Ishikawa (cell line): ENCODE results near the gene SFXN2.

Experiments
- CEBPB ChIP-seq: IDR thresholded peaks from 2 replicates; pipeline ENCODE4 v1.6.1; 2012
- CREB1 ChIP-seq: IDR thresholded peaks from 2 replicates; pipeline ENCODE4 v1.6.1; 2012; ENCODE audit warnings: low read depth
- EGR1 ChIP-seq: IDR thresholded peaks from 2 replicates; pipeline ENCODE4 v1.6.1; 2012
- EP300 ChIP-seq: IDR thresholded peaks from 2 replicates; pipeline ENCODE4 v1.6.1; 2012; ENCODE audit warnings: borderline replicate concordance
- FOXM1 ChIP-seq: IDR thresholded peaks from 2 replicates; pipeline ENCODE4 v1.6.1; 2012; ENCODE audit warnings: low read depth, borderline replicate concordance
- NFIC ChIP-seq: IDR thresholded peaks from 2 replicates; pipeline ENCODE4 v1.6.1; 2012
- RAD21 ChIP-seq: IDR thresholded peaks from 2 replicates; pipeline ENCODE4 v1.6.1; 2012; ENCODE audit warnings: low read depth
- TAF1 ChIP-seq: IDR thresholded peaks from 2 replicates; pipeline ENCODE4 v1.6.1; 2012; ENCODE audit warnings: low read depth, mild to moderate bottlenecking
- TCF12 ChIP-seq: IDR thresholded peaks from 2 replicates; pipeline ENCODE4 v1.6.1; 2012; ENCODE audit warnings: low read depth
- TEAD4 ChIP-seq: IDR thresholded peaks from 2 replicates; pipeline ENCODE4 v1.6.1; 2012
- YY1 ChIP-seq: IDR thresholded peaks from 2 replicates; pipeline ENCODE4 v1.6.1; 2012; ENCODE audit warnings: low read depth
- ZBTB7A ChIP-seq: IDR thresholded peaks from 2 replicates; pipeline ENCODE4 v1.6.1; 2012; ENCODE audit warnings: low read depth
- TF ChIP-seq, protein P1 (sequence below): IDR thresholded peaks from 2 replicates; pipeline ENCODE4 v1.6.1; 2012
- TF ChIP-seq, protein P2 (sequence below): IDR thresholded peaks from 2 replicates; pipeline ENCODE4 v1.6.1; 2012
- TF ChIP-seq, protein P3 (sequence below): IDR thresholded peaks from 2 replicates; pipeline ENCODE4 v1.6.1; 2012; ENCODE audit warnings: low read depth, mild to moderate bottlenecking

SFXN2 gene, protein sequence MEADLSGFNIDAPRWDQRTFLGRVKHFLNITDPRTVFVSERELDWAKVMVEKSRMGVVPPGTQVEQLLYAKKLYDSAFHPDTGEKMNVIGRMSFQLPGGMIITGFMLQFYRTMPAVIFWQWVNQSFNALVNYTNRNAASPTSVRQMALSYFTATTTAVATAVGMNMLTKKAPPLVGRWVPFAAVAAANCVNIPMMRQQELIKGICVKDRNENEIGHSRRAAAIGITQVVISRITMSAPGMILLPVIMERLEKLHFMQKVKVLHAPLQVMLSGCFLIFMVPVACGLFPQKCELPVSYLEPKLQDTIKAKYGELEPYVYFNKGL

DNA sequence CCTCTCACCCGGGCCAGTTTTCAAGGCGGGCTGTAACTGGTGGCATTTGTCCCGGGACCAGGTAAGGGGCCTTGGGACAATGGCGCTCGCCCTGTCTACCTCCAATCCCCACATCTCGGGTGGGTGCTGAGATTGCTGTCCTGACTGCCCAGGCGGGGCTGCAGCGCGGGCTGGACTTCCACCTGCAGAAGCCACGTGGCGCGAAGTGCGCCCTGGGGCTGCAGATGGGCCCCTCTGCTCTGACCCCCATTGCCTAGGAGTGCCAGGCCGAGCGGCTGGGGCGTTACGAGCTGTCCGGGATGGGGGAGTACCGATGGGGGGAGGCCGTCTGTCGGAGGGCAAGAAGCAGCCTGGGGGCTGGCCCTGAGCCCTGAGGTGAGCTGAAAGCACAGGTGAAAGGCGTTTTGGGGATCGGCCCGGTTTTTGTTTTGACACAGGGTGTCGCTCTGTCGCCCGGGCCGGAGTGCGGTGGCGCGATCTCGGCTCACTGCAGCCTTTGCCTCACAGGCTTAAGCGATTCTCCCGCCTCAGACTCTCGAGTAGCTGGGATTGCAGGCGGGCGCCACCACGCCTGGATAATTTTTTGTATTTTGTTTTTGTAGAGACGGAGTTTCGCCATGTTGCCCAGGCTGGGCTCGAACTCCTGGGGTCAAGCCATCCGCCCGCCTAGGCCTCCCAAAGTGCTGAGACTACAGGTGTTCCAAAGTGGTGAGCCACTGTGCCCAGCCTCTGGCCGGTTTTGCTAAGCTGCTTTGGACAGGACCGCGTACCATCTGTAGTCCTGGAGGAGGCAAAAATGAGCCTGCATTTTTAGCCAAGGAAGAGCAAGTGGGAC is at the start of gene SFXN2:
SFXN2 (plus strand) TSS at position 16 of the 835 bp plus-strand sequence. CDS start 12,001 bp downstream, outside the sequence.
- no peak for TF ChIP-seq FOXM1
- TF ChIP-seq TAF1: peak; percentile 86
- TF ChIP-seq RAD21: no peak
- TF ChIP-seq, protein P1, sequence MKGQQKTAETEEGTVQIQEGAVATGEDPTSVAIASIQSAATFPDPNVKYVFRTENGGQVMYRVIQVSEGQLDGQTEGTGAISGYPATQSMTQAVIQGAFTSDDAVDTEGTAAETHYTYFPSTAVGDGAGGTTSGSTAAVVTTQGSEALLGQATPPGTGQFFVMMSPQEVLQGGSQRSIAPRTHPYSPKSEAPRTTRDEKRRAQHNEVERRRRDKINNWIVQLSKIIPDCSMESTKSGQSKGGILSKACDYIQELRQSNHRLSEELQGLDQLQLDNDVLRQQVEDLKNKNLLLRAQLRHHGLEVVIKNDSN: no peak
- 0 out of 2 replicates have a peak, but pooled peaks have one; percentile 1 for TF ChIP-seq TEAD4
- TF ChIP-seq, protein P2, sequence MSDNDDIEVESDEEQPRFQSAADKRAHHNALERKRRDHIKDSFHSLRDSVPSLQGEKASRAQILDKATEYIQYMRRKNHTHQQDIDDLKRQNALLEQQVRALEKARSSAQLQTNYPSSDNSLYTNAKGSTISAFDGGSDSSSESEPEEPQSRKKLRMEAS: peak; percentile 96
- peak; percentile 82 for TF ChIP-seq YY1
- no peak for TF ChIP-seq CEBPB
- 0 out of 2 replicates have a peak, but pooled peaks have one; percentile 11 for TF ChIP-seq NFIC
- TF ChIP-seq TCF12: 0 out of 2 replicates have a peak, but pooled peaks have one; percentile 13

DNA sequence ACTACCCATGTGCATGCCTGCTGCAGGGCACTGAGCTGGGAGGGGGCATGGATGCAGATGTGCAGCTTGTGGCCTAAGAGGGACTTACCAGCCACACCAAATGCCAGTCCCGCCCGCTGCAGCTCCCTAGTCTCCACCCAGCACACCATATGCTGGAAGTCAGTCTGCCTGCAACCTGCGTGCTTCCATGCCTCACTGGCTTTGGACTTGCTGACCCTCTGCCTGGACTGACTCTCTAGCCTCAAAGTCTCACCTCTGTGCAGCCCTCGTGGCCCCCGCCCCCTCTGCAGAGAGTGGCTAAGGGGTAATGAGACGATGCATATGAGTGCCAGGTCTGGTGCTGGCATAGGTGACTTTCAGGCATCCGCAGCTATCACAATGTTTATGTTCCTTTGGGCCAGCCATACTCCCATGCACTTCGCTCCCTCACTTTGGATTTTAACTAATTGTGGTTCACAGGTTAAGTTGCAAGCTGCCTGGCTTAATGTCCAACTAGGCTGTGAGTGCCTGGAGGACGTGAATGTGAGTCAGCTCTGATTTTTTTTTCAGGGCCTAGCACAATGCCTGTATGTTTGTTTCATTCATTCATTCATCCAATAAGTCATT is 48.4 kb upstream of the SFXN2 start:
- TF ChIP-seq, protein P2: no peak
- TF ChIP-seq, protein P1: no peak
- TF ChIP-seq TCF12 (no peak), CREB1 (no peak), TEAD4 (no peak), RAD21 (no peak), NFIC (no peak), YY1 (no peak), ZBTB7A (no peak)

DNA sequence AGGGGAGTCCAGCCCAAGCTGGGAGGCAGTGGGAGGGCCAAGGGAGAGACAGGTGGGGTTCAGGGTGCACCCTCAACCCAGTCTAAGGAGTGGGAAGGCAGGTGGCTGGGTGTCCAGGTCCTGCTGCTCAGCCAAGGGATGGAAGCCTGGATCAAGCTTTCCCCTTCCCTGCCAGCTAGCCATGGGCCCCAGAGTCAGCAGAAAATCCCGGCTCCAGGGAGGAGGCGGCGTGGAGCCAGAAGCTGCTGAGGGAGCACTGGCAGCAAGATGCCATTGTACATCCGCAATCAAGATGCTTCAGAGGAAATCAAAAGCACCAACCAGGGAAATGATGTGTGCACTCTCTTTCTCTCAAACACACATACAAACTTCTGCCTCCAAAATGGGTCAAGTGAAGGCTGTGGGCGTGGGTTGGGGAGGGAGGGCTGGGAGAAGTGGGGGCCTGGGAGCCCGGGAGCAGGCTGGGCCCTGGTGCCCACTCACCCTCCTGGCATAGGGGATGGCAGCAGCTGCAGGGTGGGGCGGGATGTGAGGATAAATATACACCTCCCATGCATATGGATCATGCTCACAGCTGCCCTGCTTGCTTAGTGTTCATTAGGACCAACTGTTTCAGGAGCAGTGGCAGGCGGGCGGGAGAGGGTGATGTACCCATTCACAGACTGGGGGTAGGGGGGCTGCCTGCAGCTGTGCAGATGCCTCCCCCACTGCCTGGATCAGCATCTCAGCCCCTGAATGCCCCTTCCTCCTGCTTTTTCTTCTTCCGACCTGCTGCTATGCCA is 45.9 kb upstream of the SFXN2 start:
- no peak for TF ChIP-seq CEBPB
- TF ChIP-seq NFIC: no peak

DNA sequence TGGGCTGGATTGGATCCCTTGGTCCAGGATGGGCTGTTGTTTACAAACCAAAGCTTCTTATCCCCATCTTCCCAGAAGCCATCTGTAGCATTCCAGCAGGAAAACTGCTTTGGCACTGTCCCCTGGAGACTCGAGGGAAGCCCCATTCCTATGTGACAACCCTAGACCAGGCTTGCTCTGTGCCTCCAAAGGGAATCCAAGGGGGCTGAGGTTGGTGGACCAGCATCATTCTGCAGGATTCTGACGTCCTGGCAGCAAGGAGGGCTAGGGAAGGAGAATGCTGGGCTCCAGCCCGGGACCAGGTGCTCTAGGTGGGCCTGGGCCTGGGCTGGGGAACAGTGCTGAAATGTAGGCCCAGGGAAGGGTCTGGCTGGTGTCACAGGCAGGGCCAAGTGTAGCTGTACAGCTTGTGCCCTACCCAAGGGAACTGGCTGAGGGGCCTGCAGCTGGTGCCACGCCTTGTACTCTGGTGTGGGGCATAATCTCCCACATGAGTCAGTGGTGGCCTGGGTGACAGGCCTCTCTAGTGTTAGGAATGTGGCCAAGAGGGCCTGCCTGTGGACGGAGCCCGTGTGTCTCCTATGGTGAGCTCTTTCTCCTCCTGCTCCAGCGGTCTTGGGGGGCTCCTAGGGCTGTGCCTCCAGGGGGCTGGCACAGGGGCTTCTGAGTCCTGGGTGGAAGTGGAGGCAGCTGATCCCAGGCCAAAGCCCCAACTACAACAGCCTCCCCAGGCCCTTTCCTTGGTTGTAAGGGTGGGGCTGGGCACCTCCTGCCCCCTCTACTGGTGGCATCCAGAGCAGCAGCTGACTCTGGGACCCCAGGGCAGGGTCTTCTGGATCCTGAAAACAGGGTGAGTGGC is 45.0 kb upstream of the SFXN2 start:
- no peak for TF ChIP-seq NFIC
- no peak for TF ChIP-seq TCF12
- no peak for TF ChIP-seq CEBPB
- TF ChIP-seq ZBTB7A: peak; percentile 92
- peak; percentile 40; the same call in 1 of the 2 replicates for TF ChIP-seq RAD21

DNA sequence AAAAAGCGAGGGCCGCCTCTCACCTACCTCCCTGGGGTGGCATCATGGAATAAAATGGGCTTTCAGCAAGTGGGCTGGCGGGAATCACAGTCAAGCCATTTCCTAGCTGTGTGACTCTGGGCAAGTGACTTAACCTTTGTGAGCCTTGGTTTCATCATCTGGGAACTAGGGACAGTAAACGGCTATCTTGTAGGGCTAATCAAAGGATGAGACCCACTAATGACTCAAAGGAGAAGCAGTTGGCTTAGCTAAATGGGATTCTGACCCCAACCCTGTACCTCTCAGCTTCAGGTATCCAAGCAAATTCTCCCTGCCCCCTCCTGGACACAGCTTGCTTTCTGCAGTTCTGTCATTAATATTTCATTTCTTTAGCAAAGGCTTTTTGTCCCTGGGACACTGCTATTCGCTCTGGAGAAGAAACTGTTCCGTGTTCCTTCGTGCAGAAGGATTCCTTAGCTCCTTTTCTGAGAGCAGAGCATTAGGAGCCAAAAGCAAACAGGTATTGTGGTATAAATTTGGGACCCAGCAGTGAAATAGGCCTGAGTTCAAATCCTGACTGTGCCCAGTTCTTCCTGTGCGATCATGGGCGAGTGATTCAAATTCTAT is 44.3 kb upstream of the SFXN2 start:
- TF ChIP-seq EP300: no peak
- no peak for TF ChIP-seq TEAD4

DNA sequence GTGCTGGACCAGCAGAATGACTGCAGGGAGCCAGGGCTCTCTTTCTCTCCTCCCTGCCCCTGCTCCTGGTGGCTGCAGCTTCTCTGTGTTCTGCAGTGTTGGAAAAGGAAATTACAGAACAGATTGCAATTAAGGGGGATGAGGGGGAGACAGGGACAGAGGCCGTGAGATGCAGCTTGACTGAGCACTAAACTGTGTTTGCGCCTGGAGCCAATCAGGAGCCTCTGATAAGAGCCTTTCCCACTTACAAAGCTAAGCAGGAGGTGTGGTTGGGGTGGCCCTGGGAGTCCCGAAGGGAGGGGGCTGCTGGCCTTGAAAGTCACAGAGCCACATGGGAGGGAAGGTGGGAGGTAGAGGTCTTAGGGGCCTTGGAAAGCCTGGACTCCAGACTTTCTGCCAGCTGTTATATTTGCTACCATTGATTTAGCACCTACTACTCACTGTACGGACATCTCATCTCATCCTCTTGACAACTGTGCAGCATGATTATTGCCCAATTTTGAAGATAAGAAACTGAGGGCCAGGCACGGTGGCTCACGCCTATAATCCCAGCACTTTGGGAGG is 43.5 kb upstream of the SFXN2 start:
- TF ChIP-seq NFIC (no peak), TAF1 (no peak), RAD21 (no peak), CREB1 (no peak), EP300 (no peak), ZBTB7A (no peak), EGR1 (no peak), YY1 (no peak), TCF12 (no peak), CEBPB (no peak), FOXM1 (no peak), TEAD4 (no peak)
- TF ChIP-seq, protein P2: no peak
- TF ChIP-seq, protein P3, sequence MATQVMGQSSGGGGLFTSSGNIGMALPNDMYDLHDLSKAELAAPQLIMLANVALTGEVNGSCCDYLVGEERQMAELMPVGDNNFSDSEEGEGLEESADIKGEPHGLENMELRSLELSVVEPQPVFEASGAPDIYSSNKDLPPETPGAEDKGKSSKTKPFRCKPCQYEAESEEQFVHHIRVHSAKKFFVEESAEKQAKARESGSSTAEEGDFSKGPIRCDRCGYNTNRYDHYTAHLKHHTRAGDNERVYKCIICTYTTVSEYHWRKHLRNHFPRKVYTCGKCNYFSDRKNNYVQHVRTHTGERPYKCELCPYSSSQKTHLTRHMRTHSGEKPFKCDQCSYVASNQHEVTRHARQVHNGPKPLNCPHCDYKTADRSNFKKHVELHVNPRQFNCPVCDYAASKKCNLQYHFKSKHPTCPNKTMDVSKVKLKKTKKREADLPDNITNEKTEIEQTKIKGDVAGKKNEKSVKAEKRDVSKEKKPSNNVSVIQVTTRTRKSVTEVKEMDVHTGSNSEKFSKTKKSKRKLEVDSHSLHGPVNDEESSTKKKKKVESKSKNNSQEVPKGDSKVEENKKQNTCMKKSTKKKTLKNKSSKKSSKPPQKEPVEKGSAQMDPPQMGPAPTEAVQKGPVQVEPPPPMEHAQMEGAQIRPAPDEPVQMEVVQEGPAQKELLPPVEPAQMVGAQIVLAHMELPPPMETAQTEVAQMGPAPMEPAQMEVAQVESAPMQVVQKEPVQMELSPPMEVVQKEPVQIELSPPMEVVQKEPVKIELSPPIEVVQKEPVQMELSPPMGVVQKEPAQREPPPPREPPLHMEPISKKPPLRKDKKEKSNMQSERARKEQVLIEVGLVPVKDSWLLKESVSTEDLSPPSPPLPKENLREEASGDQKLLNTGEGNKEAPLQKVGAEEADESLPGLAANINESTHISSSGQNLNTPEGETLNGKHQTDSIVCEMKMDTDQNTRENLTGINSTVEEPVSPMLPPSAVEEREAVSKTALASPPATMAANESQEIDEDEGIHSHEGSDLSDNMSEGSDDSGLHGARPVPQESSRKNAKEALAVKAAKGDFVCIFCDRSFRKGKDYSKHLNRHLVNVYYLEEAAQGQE: no peak
- TF ChIP-seq, protein P1: no peak
